GM23338 (cell line): ENCODE results near the gene PODN. TPM values are rescaled to one million over a fixed set of nuclear protein-coding genes. Genes with fewer than 3 reads are reported as not detected.

Experiments used
- ATAC-seq: fragments of 200-7000 bp; cut with Tn5 transposase; 3 replicates; pipeline ENCODE4 v1.9.1; 2020
- DNase-seq: peaks from one replicate; pipeline ENCODE4 v3.0.0-alpha.2; 2015; ENCODE audit warnings: low spot score
- H2AFZ ChIP-seq: fragments of 200-600 bp; sonication (generic); 2 replicates; pipeline ENCODE4 v1.8.0; 2016; ENCODE audit warnings: antibody characterized with exemption, mild to moderate bottlenecking, moderate library complexity
- H3F3A ChIP-seq: fragments of 200-600 bp; sonication (generic); replicated peaks from 2 replicates; pipeline ENCODE4 v1.8.0; 2017; ENCODE audit warnings: antibody characterized with exemption, mixed run types, low read depth
- H3K27ac ChIP-seq: fragments of 200-600 bp; sonication (generic); 2 replicates; pipeline ENCODE4 v1.6.1; 2016; ENCODE audit warnings: low read depth
- H3K27me3 ChIP-seq: fragments of 200-600 bp; sonication (generic); 2 replicates; pipeline ENCODE4 v1.8.0; 2016; ENCODE audit warnings: mild to moderate bottlenecking, mixed run types, moderate library complexity; ENCODE audit not compliant: insufficient read depth
- H3K36me3 ChIP-seq: fragments of 200-600 bp; sonication (generic); 2 replicates; pipeline ENCODE4 v1.8.0; 2016; ENCODE audit warnings: mild to moderate bottlenecking; ENCODE audit not compliant: insufficient read depth
- H3K4me1 ChIP-seq: fragments of 200-600 bp; sonication (generic); 2 replicates; pipeline ENCODE4 v1.8.0; 2016; ENCODE audit warnings: mild to moderate bottlenecking, moderate library complexity; ENCODE audit not compliant: insufficient read depth
- H3K4me2 ChIP-seq: fragments of 200-600 bp; sonication (generic); 2 replicates; pipeline ENCODE4 v1.7.1; 2017; ENCODE audit warnings: mixed run types
- H3K4me3 ChIP-seq: fragments of 200-600 bp; sonication (generic); 2 replicates; pipeline ENCODE4 v1.6.1; 2016; ENCODE audit warnings: mixed run types
- H3K79me2 ChIP-seq: fragments of 200-600 bp; sonication (generic); replicated peaks from 2 replicates; pipeline ENCODE4 v1.8.0; 2017; ENCODE audit warnings: mild to moderate bottlenecking; ENCODE audit not compliant: insufficient read depth
- H3K9me2 ChIP-seq: fragments of 200-600 bp; sonication (generic); 2 replicates; pipeline ENCODE4 v1.8.0; 2017; ENCODE audit not compliant: insufficient read depth
- H4K20me1 ChIP-seq: fragments of 200-600 bp; sonication (generic); replicated peaks from 2 replicates; pipeline ENCODE4 v1.8.0; 2017; ENCODE audit warnings: mild to moderate bottlenecking; ENCODE audit not compliant: insufficient read depth
- H3K27ac Mint-ChIP-seq: 2 replicates; pipeline ENCODE4 v1.8.0; 2020; ENCODE audit warnings: inconsistent platforms, mild to moderate bottlenecking, moderate library complexity, mixed read lengths
- H3K27me3 Mint-ChIP-seq: 3 replicates; pipeline ENCODE4 v1.8.0; 2022; ENCODE audit warnings: low read depth, mild to moderate bottlenecking, moderate library complexity, mixed read lengths, inconsistent platforms; ENCODE audit not compliant: insufficient read depth, poor library complexity
- H3K36me3 Mint-ChIP-seq: 3 replicates; pipeline ENCODE4 v1.8.0; 2021; ENCODE audit warnings: low read depth, mild to moderate bottlenecking, inconsistent platforms, moderate library complexity, mixed read lengths
- H3K4me1 Mint-ChIP-seq: 3 replicates; pipeline ENCODE4 v1.8.0; 2020; ENCODE audit warnings: mild to moderate bottlenecking, inconsistent platforms, mixed read lengths
- H3K4me3 Mint-ChIP-seq: 3 replicates; pipeline ENCODE4 v1.8.0; 2021; ENCODE audit warnings: moderate library complexity, mild to moderate bottlenecking, inconsistent platforms, mixed read lengths
- H3K9me3 Mint-ChIP-seq: 3 replicates; pipeline ENCODE4 v1.8.0; 2020; ENCODE audit warnings: moderate library complexity, mild to moderate bottlenecking, inconsistent platforms, mixed read lengths
- CREB1 ChIP-seq: fragments of 250-450 bp; sonication (Bioruptor Pico); IDR thresholded peaks from 2 replicates; pipeline ENCODE4 v1.5.0; 2020; ENCODE audit warnings: low read depth, mild to moderate bottlenecking, moderate library complexity
- CTCF ChIP-seq, 2 experiments: fragments of 200-600 bp in 1 of 2; sonication (generic) in 1 of 2; conservative IDR thresholded peaks; 2 replicates each; pipeline versions ENCODE4 v1.5.1 to v1.6.1; 2016 to 2017; ENCODE audit warnings: antibody characterized with exemption in 2 of 2, low read depth in 2 of 2, mild to moderate bottlenecking in 2 of 2, moderate library complexity in 1 of 2
- EZH2phosphoT487 ChIP-seq: fragments of 200-600 bp; sonication (generic); IDR thresholded peaks from one replicate; pipeline ENCODE4 v1.8.1; 2018; ENCODE audit warnings: antibody characterized with exemption; ENCODE audit not compliant: unreplicated experiment
- NANOG ChIP-seq: IDR thresholded peaks from 2 replicates; pipeline ENCODE4 v1.6.1; 2016; ENCODE audit warnings: antibody characterized with exemption, borderline replicate concordance
- POLR2AphosphoS5 ChIP-seq: IDR thresholded peaks from 2 replicates; pipeline ENCODE4 v1.6.1; 2016; ENCODE audit warnings: antibody characterized with exemption, low read depth
- REST ChIP-seq: IDR thresholded peaks from one replicate; pipeline ENCODE4 v1.6.1; 2018; ENCODE audit warnings: antibody characterized with exemption; ENCODE audit not compliant: unreplicated experiment
- STAT1 ChIP-seq: IDR thresholded peaks from one replicate; pipeline ENCODE4 v1.6.1; 2016; ENCODE audit warnings: antibody characterized with exemption; ENCODE audit not compliant: unreplicated experiment
- ZNF114 ChIP-seq: fragments of 250-450 bp; sonication (Bioruptor Pico); IDR thresholded peaks from 2 replicates; pipeline ENCODE4 v1.5.0; 2020; ENCODE audit warnings: mild to moderate bottlenecking, moderate library complexity
- ZNF331 ChIP-seq: fragments of 250-450 bp; sonication (Bioruptor Pico); IDR thresholded peaks from 2 replicates; pipeline ENCODE4 v1.5.0; 2020; ENCODE audit warnings: low read depth, mild to moderate bottlenecking, moderate library complexity
- ZNF462 ChIP-seq: fragments of 250-450 bp; sonication (Bioruptor Pico); IDR thresholded peaks from 2 replicates; pipeline ENCODE4 v1.5.0; 2020; ENCODE audit warnings: mild to moderate bottlenecking, moderate library complexity
- polyA plus RNA-seq: library from polyadenylated mRNA; unstranded; fragments of >200 nt; fragmentation: Nextera tagmentation; extraction: Ambion mirVana; gene quantifications from 2 replicates; pipeline ENCODE4 v1.2.1, GENCODE V29; 2016
- total RNA-seq: library from RNA; depleted of rRNA; stranded (reverse); fragments of >200 nt; shearing (Covaris generic); gene quantifications from 2 replicates; pipeline ENCODE4 v1.2.3, GENCODE V29; 2014

The PODN gene
- total and polyA plus RNA-seq, 2 experiments from 2014 or later = 0.16 to 0.24 TPM

- H3K4me2 ChIP-seq = no peak overlapping the region
- H3K27ac ChIP-seq = no peak overlapping the region
- Mint-ChIP-seq H3K4me1 (peaks cover 22% of the 10 kb centered on the region), H3K9me3 (no peaks in the 10 kb centered on the region), H3K36me3 (no peaks in the 10 kb centered on the region), H3K27ac (no peak overlapping the region), H3K4me3 (no peak overlapping the region), H3K27me3 (peaks cover 30% of the 10 kb centered on the region)
- TF ChIP-seq STAT1 = no peak
- no peak for TF ChIP-seq EZH2phosphoT487
- no peak for TF ChIP-seq ZNF114 (CRISPR knock-in tag)
- no peak for TF ChIP-seq CREB1 (CRISPR knock-in tag)
- no peak for TF ChIP-seq CTCF (conservative IDR thresholded peaks at IDR 0.05; ENCODE audit: low read depth in 2 of 2)
- TF ChIP-seq ZNF331 (CRISPR knock-in tag) = no peak
- no peak for TF ChIP-seq POLR2AphosphoS5
- no peak for TF ChIP-seq REST
- no peak for TF ChIP-seq NANOG
- no peak for TF ChIP-seq ZNF462 (CRISPR knock-in tag)
- H3F3A ChIP-seq = no peaks in the 10 kb centered on the region; the same call in 1 of the 2 replicates
- H4K20me1 ChIP-seq = no peaks in the 10 kb centered on the region
- H3K4me3 ChIP-seq = no peak overlapping the region
- no peak overlapping the region for H2AFZ ChIP-seq
- no peaks in the 10 kb centered on the region for H3K4me1 ChIP-seq
- H3K9me2 ChIP-seq = no peaks in the 10 kb centered on the region
- no peaks in the 10 kb centered on the region for H3K27me3 ChIP-seq
- H3K36me3 ChIP-seq = no peaks in the 10 kb centered on the region
- H3K79me2 ChIP-seq = no peaks in the 10 kb centered on the region
- no peak for ATAC-seq
- DNase-seq = no peak
Observed at GRCh38 chr1:53083636-53084588, 21.9 kb downstream of the PODN start.
